GM18502 (cell line): Measurements from ENCODE around the gene TMEM212.
"Not testable (repeated sequence)": the region's sequence is repeated elsewhere in the genome, so short reads cannot be mapped to it uniquely, and the experiment has no call there.

Experiments used
- ATAC-seq: cut with Tn5 transposase; IDR thresholded peaks from one replicate; pipeline ENCODE4 v1.9.1; 2021; ENCODE audit warnings: mild to moderate bottlenecking; ENCODE audit not compliant: unreplicated experiment, poor library complexity

The TMEM212 gene

DNA sequence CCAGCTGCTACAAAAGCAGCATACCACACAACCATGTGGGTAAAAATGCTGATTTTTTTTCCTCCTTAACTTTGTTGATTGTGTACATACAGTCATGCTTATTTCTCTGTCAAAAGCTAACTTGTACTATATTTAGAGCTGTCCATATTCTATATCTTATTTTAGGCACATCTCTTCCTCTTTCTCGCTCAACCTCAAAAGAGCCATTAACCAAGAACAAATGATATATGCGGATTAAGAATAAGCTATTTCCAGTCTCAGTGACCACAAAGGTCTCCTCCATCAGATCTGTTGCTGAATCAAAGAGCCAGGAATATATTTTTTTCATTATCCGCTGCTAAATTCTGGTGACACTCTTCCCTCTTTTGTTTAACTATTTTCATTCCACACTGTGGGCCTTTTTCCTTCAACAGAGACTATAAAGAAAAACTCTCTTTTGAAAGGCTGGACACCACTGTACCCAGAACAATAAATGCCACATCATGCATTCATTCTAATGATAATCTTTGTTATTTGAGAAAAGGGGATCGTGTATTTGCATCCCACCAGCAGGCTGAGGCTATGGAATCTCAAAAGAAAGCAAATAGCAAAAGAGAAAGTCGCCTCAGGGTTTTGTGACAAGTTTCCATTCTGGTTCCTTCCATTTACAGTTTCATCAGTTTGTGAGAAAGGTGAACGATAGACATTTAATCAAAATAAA is 8.0 kb downstream of the TMEM212 start:
- ATAC-seq = no peak

DNA sequence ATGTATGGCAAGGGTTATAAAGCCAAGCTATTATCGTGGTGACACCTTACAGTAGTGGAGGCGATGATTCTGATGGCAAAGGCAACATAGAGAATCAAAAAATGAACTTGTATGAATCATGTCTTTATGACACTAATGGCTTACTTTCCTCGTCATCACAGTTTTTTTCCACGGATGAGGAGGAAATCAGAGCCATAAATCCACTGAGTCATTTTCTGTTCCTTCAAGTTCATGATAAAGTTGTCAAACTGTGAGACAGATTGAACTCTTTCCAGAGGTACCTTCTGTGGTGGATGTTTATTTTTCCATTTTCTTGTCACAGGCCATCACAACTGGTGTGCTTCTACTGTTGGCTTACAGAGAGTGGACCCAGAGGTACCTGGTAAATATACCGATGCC is 8.5 kb downstream of the TMEM212 start:
- ATAC-seq = no peak

- ATAC-seq = no peak
These were observed 11.6 kb downstream of the TMEM212 start for GRCh38 chr3:171854649-171855305.

DNA sequence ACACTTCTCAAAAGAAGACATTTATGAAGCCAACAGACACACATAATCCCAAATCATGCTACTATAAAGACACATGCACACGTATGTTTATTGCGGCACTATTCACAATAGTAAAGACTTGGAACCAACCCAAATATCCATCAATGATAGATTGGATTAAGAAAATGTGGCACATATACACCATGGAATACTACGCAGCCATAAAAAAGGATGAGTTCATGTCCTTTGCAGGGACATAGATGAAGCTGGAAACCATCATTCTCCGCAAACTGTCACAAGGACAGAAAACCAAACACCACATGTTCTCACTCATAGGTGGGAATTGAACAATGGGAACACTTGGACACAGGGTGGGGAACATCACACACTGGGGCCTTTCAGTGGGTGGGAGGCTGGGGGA is 15.6 kb downstream of the TMEM212 start:
- not testable (repeated sequence) for ATAC-seq

DNA sequence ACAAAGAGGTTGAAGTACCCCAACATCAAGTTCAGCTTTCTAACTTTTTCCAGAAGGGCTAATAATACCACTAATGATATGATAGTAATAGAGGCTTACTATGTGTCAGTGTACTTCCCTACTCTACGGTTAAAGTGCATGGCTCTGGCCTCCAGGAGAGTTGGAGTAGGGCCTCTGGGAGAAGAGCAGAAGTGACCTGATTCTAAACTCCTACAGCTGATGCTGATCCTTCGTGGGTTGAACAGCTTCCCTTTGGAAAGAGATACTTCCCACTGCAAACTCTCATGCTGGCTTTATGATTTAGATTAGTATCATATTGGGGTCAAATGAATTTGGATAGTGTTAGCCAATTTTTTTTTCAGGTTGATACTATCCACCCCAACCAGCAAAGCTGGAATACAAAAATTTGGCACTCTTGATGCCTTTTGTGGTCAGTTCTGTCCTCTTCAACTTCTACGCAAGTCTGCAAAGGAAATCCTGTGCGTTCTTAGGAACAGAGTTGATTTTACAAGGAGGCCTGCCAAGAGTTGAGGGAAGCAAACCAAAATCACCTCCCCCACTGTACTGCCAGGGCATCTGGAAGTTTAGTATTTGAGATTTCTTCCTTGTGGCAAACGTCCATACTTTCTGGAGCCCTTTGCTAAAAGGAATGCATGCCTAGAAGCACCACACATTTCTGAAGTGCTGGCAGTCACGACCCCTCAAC is 17.8 kb downstream of the TMEM212 start:
- no peak for ATAC-seq

DNA sequence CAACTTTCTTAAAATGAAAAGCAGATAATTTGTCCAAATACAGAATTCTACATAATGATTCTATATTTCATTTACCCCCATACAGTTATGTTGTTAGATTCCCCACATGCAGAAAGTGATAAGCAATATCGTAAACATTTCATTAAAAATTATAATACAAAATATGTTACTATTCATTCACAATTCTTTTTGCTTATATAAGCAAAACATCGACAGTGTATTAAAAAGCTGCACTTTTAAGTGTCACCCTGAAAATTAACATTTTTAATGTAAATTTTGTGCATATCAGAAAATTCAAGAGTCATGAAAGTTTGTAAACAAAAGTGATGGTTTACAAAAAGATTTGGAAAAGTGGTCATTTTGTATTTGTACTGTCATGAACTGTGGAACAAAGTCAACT is 19.2 kb downstream of the TMEM212 start:
- ATAC-seq = no peak

DNA sequence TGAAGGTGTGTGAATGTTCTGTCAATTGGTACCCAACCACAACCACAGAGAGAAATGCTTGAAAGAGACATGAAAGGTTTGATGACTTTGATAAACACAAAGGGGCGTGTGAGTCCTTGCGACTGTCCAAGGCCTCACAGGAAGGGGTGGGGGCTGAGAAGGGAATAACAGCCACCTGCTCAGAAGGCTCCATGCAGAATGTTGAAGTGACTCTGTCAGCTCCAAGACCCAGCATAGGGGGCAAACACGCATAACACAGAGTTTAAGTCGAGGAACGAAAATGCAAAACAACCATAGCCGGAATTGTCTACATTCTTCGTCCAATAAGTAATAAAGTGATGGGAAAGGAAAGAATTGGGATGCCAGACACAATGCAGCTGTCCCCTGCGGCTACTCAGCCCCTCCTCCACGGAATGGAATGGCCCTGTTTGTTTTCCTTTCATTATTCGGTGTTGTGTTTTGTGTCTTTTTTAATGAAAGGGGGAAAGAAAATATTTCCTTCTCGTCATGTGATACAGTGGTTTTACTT is 19.9 kb downstream of the TMEM212 start:
- ATAC-seq = no peak

GRCh38 chr3:171863920-171864319 is 20.8 kb downstream of the TMEM212 start:
- ATAC-seq = no peak

- no peak for ATAC-seq
These were observed 22.2 kb downstream of the TMEM212 start for GRCh38 chr3:171865191-171865865.

GRCh38 chr3:171867981-171868380 is 24.8 kb downstream of the TMEM212 start:
- ATAC-seq = no peak

GRCh38 chr3:171871392-171872274 is 28.5 kb downstream of the TMEM212 start:
- ATAC-seq = no peak

- ATAC-seq = no peak
These were observed 30.4 kb downstream of the TMEM212 start for GRCh38 chr3:171873580-171873979.

DNA sequence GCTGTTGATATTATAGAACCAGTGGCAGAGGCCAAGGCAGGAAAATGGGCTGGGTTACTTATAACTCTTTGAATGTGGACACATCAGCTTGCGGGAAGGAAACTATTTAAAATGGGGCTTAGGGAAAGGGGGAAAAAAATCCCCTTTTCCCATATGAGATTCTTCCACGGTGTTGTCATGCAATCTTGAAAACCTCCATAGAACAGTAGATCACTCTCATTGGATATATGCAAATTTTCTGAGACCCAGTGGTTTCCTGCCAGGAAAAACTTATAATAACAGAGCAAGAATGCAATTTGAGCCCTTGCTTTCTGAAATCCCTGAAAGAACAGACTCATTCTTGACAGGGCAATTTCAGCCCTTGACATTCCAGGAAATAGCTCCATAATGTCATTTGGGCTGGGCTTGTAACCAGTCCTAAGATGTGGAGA is 31.1 kb downstream of the TMEM212 start:
- no peak for ATAC-seq

- ATAC-seq = no peak
These were observed 31.7 kb downstream of the TMEM212 start for GRCh38 chr3:171874879-171875278.

DNA sequence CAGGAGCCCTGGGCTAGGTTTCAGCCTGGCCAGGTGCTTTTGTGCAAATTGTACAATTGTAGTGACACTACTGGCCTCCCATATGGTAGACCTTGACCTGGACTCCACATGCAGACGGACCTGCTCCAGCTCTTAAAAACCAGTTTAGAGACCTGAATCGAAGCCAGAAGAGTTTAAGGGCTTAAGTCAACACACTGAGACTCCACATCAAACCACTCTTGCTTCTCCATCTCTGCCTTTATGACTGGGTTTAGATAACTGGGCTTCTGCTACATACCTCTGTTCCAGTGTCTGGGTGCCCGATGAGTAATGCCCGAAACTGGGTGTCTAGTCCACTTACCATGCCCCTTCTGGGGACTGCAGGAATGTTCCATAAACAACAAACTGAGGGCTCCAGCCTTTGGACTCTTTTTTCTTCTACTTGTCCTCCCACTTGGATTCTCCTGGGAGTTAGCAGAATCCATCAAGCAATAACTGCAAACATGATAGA is 32.8 kb downstream of the TMEM212 start:
- ATAC-seq = no peak

GRCh38 chr3:171876680-171877147 is 33.6 kb downstream of the TMEM212 start:
- no peak for ATAC-seq

GRCh38 chr3:171878461-171879225 is 35.5 kb downstream of the TMEM212 start:
- ATAC-seq = no peak

DNA sequence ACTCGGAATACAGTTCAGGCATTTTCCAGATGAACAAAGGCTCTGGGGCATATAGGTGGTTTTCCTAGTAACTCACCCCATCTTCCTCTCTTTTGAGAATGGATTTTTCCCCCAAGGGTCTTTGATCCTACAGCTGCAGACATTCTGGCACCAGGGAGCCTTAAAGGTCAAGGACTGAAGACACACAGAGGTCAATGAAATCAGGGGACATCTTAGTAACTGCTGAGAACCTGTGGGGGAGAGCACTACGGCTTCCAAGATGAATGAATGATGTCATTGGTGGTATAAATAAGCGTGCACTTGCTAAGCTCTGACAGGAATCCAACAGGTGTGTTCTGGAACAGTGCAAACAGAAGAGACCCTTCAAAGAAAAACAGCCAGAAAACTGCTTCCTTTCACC is 36.3 kb downstream of the TMEM212 start:
- no peak for ATAC-seq
